ENCODE results near the gene SP4.
A peak's percentile ranks its signal among the peaks of the same experiment; 100 is the strongest.

SP4 gene

GRCh38 chr7:21427871-21428658, at the start of gene SP4:
Gene SP4 (plus strand): TSS chr7:21428083. CDS start chr7:21428252, 169 bp downstream.
- peak; percentile 82 for DNase-seq (ENCODE audit: low read depth)
- peak within 1 kb of the TSS; percentile 76 for H3K4me3 ChIP-seq (ENCODE audit: low read depth, low read length)
- TF ChIP-seq CTCF (IDR thresholded peaks at IDR 0.05; ENCODE audit: control insufficient read depth, extremely low read depth, insufficient read depth) = no peak

GRCh38 chr7:21383227-21384220, 44.4 kb upstream of the SP4 start:
- DNase-seq (ENCODE audit: low read depth) = no peak
- TF ChIP-seq CTCF (IDR thresholded peaks at IDR 0.05; ENCODE audit: control insufficient read depth, extremely low read depth, insufficient read depth) = no peak
- no peak overlapping the region for H3K4me3 ChIP-seq (ENCODE audit: low read depth, low read length)

- no peak for TF ChIP-seq CTCF (IDR thresholded peaks at IDR 0.05; ENCODE audit: control insufficient read depth, extremely low read depth, insufficient read depth)
- no peak overlapping the region for H3K4me3 ChIP-seq (ENCODE audit: low read depth, low read length)
- no peak for DNase-seq (ENCODE audit: low read depth)
Observed at GRCh38 chr7:21393937-21394336, 33.9 kb upstream of the SP4 start.

- H3K4me3 ChIP-seq (ENCODE audit: low read depth, low read length) = no peak overlapping the region
- DNase-seq (ENCODE audit: low read depth) = no peak
Observed at GRCh38 chr7:21401944-21402343, 25.9 kb upstream of the SP4 start.

GRCh38 chr7:21407796-21408480, 19.9 kb upstream of the SP4 start:
- no peak overlapping the region for H3K4me3 ChIP-seq (ENCODE audit: low read depth, low read length)
- no peak for TF ChIP-seq CTCF (IDR thresholded peaks at IDR 0.05; ENCODE audit: control insufficient read depth, extremely low read depth, insufficient read depth)
- no peak for DNase-seq (ENCODE audit: low read depth)

More at GRCh38 chr7:21401944-21402343, 25.9 kb upstream of the SP4 start:
- no peak for TF ChIP-seq CTCF (IDR thresholded peaks at IDR 0.05; ENCODE audit: control insufficient read depth, extremely low read depth, insufficient read depth)

- no peak for TF ChIP-seq CTCF (IDR thresholded peaks at IDR 0.05; ENCODE audit: control insufficient read depth, extremely low read depth, insufficient read depth)
- H3K4me3 ChIP-seq (ENCODE audit: low read depth, low read length) = no peak overlapping the region
- no peak for DNase-seq (ENCODE audit: low read depth)
Observed at GRCh38 chr7:21408481-21408820, 19.4 kb upstream of the SP4 start.
